ENCODE measurements around the gene LYG1.

The LYG1 gene

DNA sequence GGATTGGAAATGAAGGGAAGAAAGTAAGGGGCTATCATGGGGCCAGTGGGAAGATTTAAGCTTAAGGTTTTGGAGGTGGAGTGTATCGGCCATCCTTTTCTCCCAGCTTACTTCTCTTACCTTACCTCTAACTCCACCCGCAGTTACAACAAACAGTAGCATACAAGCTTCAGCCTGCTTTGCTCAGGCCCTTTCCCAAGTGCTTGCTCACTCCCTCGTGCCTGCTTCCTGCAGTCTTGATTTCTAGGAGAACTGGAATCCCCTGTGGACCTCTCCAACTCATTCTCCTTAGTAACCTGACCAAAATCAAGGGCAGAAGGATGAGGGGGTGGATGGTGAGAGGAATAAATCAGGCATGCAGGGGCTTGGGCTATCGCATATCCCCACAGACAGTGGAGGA, 39.8 kb downstream of the LYG1 start:
- DNase-seq: no peak

DNA sequence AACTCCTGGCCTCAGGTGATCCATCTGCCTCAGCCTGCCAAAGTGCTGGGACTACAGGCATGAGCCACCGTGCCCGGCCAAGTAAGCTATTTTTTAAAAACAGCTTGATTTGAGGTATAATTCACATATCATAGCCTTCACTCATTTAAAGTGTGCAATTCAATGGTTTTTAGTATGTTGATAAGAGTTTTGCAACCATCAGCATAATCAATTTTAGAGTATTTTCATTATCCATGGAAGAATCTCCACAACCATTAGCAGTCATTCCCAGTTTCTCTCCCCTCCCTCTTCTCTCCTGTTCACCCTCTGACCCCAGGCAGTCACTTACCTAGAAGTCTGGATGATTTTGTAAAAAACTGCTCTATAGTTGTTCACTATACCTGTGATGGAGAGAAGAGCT, 40.8 kb downstream of the LYG1 start:
- no peak for DNase-seq

DNA sequence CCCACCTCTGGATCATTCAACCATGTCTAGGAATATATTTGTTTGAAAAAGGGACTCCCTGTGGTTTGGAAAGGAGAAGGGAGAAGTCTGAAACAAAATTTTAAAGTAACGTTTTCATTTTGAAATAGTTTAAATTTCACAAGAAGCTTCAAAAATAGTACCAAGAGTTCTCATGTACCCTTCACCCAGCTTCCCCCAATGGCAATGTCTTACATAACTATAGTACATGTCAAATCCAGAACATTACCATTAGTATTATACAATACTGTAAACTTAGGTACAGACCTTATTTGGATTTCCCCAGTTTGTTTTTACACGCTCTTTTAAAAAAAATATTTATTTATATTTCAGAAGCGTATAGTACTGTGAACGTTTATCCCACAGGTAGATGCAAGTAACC, 41.5 kb downstream of the LYG1 start:
- no peak for DNase-seq

DNA sequence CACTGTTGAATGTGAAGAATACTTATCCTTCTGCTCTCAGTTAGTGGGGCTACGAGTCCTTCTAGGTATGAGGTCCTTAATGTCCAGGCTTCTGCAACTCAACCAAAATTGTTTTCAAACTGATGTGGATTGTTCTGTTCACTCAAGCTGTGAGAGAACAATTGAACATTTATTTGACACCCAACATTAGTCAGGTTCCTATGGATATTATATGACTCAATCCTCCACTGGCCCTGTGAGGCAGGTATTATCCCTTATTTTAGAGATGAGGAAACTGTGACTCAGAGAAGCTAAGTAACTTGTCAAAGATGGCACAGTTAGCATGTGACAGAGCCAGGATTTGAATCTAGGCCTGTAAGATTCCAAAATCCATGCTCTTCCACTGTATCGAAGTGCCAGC, 44.3 kb downstream of the LYG1 start:
- no peak for DNase-seq

DNA sequence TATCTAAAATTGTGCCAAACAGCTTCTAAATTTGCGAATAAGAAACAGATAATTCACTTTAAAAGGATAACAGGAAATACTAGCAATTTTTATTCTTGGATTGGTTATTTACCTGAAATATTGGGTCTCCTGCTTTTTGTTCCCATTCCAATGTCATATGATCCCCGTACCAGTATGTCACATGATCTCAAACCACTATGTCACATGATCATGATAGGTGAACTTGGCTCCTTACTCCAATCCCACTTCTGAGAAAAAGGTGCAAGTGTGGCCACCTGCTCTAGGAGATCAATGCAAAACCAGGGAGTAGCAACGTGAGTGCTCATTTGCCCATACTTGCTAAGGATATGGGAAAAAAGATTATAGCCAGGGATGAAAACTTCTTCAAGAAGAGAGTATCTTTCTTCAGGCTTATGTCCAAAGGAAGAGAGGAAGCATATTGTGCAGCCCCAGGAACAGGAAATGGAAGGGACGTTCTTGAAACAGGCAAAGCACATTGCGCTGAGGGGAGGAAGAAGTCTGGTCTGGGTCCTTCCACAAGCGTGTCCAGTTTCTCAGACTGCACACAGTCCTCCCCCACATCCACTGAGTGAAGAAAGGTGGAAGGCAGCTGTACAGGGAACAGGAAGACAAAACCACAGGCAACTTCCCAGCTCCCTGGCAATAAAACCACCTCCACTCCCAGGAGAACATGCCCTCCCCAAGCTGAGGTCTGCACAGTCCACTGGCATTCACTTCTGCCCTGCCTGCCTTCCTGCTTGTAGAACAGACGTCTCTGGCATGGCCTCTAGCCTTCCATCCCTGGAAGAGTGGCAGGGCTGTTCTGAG, 45.3 kb downstream of the LYG1 start, which contains the start of gene LYG2:
LYG2 (minus strand) TSS at position 176 of the 828 bp plus-strand sequence. CDS start 1,406 bp downstream, outside the sequence.
- no peak for DNase-seq

DNA sequence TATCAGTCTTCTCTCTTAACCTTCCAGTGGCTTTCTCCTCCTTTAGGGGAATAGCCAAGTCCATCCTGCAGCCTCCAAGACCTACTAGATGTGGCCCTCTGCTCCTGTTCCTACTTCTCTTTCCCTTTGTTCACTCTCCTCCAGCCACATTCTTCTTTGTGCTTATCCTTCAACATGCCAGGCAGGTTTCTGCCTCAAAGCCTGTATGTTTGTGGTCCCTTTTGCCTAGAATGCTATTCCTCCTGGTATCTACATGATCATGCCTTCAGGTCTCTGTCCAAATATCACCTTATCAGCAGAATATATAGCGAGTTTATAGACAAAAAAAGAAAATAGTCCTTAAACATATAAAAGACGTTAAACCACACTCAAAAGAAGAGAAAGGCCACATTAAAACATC, 51.0 kb downstream of the LYG1 start:
- DNase-seq: no peak

DNA sequence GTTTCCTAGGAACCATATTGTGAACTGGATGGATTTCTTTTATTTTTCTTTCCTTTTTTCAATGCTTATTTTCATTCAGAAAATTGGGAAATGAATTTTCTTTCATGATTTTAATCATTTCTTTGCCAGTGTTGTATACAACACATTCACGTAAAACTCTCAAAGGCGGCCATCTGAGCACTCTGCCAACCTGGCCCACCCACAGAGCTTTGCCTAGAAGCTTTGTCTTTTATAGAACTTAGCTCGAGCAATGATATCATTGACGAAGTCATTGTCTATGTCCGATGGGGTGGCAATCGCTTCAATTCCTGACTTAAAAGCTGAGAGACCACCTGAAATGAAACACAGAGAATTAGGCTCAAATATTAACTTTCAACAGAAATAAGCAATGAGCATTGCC, 58.8 kb downstream of the LYG1 start:
- no peak for DNase-seq

DNA sequence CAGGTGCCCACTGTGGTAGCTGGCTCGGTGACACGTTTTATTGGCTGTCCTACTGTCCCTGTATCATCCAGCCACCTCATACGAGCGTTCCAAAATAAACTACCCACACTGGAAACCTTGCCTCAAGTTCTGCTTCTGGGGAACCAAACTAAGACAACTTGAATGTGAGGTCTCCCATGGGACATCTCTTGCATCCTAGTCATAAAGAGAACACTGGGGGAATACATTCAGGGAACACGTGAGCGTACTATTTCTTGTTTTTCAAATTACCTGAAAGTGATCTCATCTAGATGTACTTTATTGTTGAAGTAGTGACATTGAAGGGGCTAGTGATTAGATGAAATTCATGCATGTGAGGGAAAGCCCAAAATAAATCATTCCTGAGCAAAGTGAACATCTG, 60.6 kb downstream of the LYG1 start:
- DNase-seq: no peak

DNA sequence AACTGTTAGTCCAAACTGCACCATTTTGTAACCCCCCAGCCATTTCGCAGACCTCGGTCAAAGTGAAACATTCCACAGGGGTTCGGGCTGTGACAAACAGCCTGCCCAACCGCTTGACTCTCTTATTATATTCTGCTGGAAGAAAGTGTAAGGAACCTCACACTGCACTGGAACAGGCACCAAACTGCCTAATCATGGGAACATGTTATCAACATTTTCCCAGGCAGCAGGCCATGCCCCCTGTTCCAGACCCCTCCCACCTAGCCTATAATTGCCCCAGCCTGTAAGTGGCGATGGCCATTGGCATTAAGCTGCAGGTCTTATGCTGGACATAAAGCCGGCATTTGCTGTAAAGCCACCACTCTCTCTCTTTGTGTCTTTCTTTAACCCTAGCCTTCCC, 62.4 kb downstream of the LYG1 start:
- no peak for DNase-seq
